Inflammatory macrophage treated with lipopolysaccharide for 1 hour (primary cell): ENCODE results near the gene APOH.
A peak's percentile ranks its signal among the peaks of the same experiment; 100 is the strongest.

Experiments used
- DNase-seq, 2 donors: peaks; one replicate each; pipeline ENCODE4 v3.0.0-alpha.2; 2020 to 2022

Gene APOH

DNA sequence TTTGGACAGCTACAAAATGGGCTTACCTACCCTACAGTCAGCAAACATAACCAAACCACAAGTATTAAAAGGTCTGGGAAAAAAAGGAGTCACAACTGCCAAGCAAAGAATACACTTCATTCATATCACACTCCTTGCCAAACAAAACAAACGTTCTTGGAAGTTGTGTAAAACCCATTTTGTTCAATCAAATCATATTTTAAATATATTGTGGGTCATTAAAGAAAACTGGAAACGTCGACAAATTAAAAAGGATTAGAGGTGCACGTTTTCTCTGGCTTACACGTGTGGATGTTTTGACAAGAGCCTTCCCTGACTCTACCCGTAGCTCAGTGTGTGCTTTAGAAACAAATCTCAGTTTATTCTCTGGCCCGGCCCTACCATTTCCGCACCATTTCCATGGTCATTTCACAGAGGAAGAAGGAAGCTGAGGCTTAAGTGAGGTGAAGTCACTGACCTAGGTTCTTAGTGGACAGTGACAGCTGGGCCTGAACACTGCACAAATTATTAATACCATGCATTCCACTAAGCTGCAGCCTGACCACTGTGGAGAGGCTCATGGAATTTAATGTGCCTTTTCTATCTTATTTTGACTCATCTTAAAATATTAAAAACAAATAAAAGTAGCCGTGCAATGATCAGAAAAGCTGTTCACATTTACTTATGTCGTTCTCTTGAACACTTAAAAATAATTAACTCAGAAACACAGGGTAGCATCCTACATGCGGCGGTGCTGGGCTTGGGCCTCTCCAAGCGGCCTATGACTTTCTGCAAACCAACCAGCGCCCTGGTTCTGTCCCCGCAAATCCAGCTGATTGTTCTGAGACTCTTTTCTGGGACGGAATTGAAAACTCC lies 38.2 kb downstream of the APOH start:
- no peak for DNase-seq

DNA sequence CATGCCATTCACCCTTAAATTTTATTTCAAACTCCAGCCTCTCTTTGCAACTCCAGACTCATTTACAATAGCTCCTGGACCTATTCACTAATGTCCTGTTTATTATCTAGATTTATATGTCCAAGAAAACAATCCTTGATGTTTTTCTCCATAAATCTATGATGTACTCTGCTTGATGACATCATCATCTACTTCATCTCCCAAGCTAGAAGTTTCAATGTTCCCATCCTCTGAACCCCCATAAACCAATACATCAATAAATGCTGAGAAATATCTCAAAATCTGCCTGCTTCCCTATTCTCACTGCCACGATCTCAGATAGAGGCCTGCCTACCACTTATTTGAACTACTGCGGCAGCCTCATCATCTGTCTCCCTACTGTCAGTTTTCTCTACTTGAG lies 41.5 kb downstream of the APOH start:
- no peak for DNase-seq

DNA sequence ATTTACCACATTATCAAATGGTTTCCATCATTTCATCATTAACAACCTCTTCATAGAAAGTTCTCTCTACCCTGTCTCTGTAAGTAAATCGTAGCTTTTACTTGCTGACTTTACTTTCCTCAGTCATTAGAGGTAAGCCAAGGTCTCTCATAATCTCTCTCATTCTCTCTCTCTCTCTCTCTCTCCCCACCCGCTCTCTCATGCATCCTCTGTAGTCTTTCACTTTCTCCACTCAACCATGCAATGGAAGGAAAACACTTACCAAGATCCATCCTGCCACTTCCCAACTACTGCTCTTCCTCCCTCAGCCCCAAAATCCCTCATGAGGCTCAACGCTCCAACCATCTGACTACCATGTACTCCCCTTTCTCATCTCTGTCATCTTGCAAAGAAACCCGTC lies 43.4 kb downstream of the APOH start:
- DNase-seq, result no peak

GRCh38 chr17:66184392-66184791 lies 44.8 kb downstream of the APOH start:
- no peak for DNase-seq

DNA sequence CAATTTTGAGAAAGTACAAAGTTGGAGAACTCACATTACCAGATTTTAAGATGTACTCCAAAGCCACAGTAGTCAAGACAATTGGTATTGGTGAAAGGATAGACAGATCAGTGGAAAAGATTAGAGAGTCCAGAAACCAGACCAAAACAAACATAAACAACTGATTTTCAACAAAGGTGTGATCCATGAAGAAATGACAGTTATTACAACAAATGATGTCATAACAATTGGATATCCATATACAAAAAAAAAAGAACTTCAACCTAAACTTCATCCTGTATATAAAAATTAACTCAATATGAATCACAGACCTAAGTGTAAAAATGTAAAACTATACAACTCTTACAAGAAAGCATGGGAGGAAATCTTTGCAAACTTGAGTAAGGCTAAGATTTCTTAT lies 45.7 kb downstream of the APOH start:
- no peak for DNase-seq

DNA sequence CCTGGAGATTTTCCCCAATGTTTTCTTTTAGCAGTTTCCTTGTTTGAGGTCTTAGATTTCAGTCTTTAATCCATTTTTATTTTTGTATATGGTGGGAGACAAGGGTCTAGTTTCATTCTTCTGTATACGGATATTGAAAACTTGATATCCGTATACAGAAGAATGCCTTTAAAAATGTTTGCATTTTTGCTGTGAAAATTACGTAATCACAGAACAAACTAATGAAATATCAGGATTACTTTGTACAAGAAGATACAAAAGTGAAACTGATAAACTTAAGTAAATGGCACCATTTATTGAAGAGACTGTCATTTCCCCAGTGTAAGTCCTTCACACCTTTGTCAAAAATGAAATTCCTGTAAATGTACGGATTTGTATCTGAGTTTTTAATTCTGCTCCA lies 50.6 kb downstream of the APOH start:
- DNase-seq, result no peak

DNA sequence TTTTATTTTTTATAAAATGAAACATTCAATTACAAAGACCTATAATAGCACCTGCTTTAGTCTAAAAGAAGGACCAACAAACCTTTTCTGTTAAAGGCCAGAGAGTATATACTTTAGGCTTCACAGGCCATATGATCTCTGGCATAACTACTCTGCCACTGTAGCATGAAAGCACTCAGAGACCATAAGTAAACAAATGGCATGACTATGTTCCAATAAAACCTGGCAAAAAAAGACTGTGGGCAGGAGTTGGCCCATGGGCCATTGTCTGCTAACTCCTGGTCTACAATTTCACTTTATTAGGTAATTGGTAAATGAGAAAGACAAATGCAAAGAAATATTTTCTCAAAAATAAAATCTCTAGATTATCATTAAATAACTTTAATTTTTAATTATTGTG lies 52.2 kb downstream of the APOH start:
- no peak for DNase-seq

GRCh38 chr17:66175892-66176291 lies 53.3 kb downstream of the APOH start:
- no peak for DNase-seq

DNA sequence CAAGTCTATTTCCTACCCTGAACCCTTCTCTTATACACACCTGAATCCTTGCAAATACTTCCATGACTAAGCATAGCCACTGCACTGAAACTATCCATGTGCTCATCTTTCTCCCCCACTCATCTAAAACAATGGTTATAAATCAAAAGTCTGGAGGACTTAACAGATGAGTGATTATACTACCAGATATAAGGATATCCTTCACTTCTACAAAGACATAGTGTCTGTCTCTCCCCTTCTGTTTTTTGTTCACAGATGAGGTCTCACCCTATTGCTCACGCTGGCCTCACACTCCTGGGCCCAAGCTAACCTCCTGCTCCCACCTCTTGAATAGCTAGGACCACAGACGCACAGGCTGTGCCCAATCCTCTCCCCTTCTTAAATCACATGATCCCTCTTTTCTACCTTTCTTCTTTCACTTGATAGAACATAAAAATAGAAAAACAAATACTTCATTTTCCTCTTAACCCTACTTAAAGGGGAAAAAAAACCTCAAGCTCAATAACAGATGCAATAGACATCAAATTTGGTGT lies 56.5 kb downstream of the APOH start:
- DNase-seq, result no peak

DNA sequence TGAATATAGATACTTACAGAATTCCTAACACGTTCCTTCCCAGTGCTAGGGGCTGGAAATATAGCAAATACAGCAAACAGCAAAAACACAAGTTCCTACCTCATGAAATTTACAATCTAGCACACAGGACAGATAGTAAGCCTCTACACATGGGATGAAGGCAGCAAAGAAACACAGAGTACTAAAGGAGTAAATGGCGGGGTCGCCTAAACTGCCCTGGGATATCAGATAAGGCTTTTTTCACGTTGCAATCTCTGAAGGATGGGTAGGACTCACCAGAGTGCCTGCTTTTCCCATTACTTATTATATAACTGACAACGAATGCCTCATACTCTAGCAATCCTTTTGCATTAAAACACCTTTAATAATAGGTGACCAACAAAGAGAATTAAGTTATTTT lies 57.1 kb downstream of the APOH start:
- DNase-seq, result no peak

DNA sequence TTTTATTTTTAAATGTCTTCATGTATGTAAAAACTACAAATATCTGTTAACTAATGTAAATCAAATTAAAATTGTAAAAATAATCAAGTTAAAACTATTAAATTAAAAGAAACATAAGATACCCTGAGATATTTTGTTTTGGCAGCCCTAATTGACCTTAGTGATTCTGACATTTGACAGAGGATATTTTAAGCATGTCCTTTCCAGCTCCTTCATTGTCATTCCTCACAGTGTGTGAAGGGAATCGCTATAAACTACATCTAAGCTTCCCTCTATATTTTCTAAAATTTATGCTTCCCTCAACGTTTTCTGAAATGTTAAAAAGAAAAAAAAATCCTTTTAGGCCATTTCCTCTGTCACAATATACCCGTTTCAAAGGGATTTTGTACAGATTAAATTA lies 57.5 kb downstream of the APOH start:
- no peak for DNase-seq

DNA sequence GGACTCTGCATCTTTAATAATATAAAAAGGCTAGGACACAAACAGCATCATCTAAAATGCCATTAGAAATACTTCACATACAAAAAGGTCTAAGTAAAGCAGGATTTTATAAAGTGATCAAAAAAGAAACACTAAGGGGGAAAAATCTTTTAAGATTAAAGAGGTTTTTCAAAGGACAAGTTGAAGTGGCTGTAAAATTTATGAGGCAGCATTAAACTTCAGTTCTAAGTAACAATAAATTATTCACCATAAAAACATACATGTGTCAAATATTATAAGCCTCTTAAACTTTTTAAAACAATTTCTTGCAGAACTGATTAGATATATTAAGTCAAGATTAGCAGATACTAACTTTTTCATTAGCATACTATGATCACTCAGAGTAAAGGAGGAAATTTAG lies 58.0 kb downstream of the APOH start:
- DNase-seq, result no peak

GRCh38 chr17:66169839-66170238 lies 59.4 kb downstream of the APOH start:
- no peak for DNase-seq

DNA sequence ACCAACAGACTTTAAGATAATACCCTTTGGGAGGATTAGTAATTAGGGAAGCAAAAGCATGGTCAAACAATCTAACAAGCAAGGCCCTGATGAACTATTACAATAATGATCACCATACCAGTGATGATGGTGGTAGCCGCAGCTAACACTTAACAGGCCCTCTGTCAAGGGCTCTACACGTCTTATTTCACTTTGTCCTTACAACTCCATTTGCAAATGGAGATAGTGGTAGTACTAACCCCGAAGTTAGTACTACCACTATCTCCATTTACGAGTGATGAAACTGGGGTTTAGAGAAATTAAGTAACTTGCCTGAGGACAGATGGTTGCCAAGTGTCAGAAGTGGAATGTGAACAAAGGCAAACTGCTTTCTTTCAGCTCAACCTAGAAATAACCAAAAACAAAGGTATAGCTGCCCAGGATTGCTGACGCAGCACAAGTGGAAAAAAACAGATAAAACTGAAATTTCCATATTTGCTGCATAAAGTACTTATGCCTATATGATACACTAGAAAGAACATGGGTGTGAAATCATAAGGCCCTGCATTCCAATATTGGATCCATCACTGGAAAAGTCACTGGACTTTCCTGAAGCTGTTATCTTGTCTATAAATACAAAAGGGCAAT lies 61.9 kb downstream of the APOH start:
- no peak for DNase-seq

GRCh38 chr17:66165537-66166123 lies 63.6 kb downstream of the APOH start:
- peak; percentile 25 to 58 for DNase-seq
